K562 (cell line): ENCODE results near the gene JMJD1C. TPM values are rescaled to one million over a fixed set of nuclear protein-coding genes. Genes with fewer than 3 reads are reported as not detected.

Experiments
- CBX3 ChIP-seq, 2 experiments: IDR thresholded peaks; 1 replicate in 1 of 2; 2 replicates in 1 of 2; pipeline ENCODE4 v1.6.1; 2012; ENCODE audit warnings: inconsistent platforms in 2 of 2, low read length in 2 of 2, borderline replicate concordance in 1 of 2, control low read depth in 1 of 2
- CHD2 ChIP-seq: IDR thresholded peaks from 2 replicates; pipeline ENCODE4 v1.6.1; 2011; ENCODE audit warnings: low read depth, low read length
- ETV6 ChIP-seq, 3 experiments: fragments of 150-350 bp in 1 of 3; sonication (generic) in 1 of 3; formaldehyde crosslinking in 1 of 3; IDR thresholded peaks; 2 replicates each; pipeline versions ENCODE4 v1.6.1 to v1.8.0; 2014 to 2022; ENCODE audit warnings: borderline replicate concordance in 2 of 3, low read depth in 2 of 3, antibody characterized with exemption in 1 of 3, low read length in 1 of 3, mild to moderate bottlenecking in 1 of 3, missing genetic modification reagents in 1 of 3
- GABPB2 ChIP-seq: fragments of 250-450 bp; sonication (Bioruptor Pico); conservative IDR thresholded peaks from 2 replicates; pipeline ENCODE4 v1.5.1; 2021; ENCODE audit warnings: mild to moderate bottlenecking
- GTF2F1 ChIP-seq: IDR thresholded peaks from 2 replicates; pipeline ENCODE4 v1.6.1; 2011; ENCODE audit warnings: low read depth, low read length, improper control_type of control experiment
- HDAC1 ChIP-seq, 2 experiments: fragments of 450-650 bp; IDR thresholded peaks; 2 replicates each; pipeline ENCODE4 v1.6.1; 2016 to 2017; ENCODE audit warnings: inconsistent platforms in 1 of 2, mild to moderate bottlenecking in 1 of 2, moderate library complexity in 1 of 2
- RHOXF2B ChIP-seq: fragments of 250-450 bp; sonication (Bioruptor Pico); conservative IDR thresholded peaks from 2 replicates; pipeline ENCODE4 v1.5.1; 2021
- SLC30A9 ChIP-seq: fragments of 250-450 bp; sonication (Bioruptor Pico); IDR thresholded peaks from 2 replicates; pipeline ENCODE4 v1.8.0; 2022; ENCODE audit warnings: mild to moderate bottlenecking, moderate library complexity
- SUPT5H ChIP-seq: fragments of 450-650 bp; IDR thresholded peaks from 2 replicates; pipeline ENCODE4 v1.6.1; 2016
- TAF7 ChIP-seq: fragments of 450-650 bp; IDR thresholded peaks from 2 replicates; pipeline ENCODE4 v1.6.1; 2016; ENCODE audit warnings: missing genetic modification characterization, missing compliant biosample characterization
- TCF3 ChIP-seq: sonication (generic); formaldehyde crosslinking; IDR thresholded peaks from 2 replicates; pipeline ENCODE4 v1.4.0; 2020; ENCODE audit warnings: mild to moderate bottlenecking, missing genetic modification reagents
- ZNF184 ChIP-seq: sonication (generic); formaldehyde crosslinking; IDR thresholded peaks from 2 replicates; pipeline ENCODE4 v1.5.0; 2020; ENCODE audit warnings: missing genetic modification reagents
- ZNF41 ChIP-seq: fragments of 250-450 bp; sonication (Bioruptor Pico); conservative IDR thresholded peaks from 2 replicates; pipeline ENCODE4 v1.4.0; 2020; ENCODE audit warnings: mild to moderate bottlenecking
- ZNF655 ChIP-seq: fragments of 250-450 bp; sonication (Bioruptor Pico); IDR thresholded peaks from 2 replicates; pipeline ENCODE4 v1.5.0; 2021
- polyA plus RNA-seq, 8 experiments: library from polyadenylated mRNA; depleted of rRNA in 4 of 8; stranded (reverse) in 5 of 8; unstranded in 3 of 8; fragments of >200 nt; fragmentation: Nextera tagmentation in 2 of 8; fragmentation: Illumina TruSeq in 1 of 8; extraction: Ambion mirVana in 2 of 8; extraction: Trizol in 1 of 8; gene quantifications; 2 replicates each; pipeline versions ENCODE4 v1.2.1 to v1.2.3, GENCODE V29; 2011 to 2014; ENCODE audit warnings: inconsistent platforms in 1 of 8, missing spikeins in 1 of 8
- total RNA-seq, 7 experiments: library from RNA; depleted of rRNA in 6 of 7; stranded (reverse); fragments of >200 nt in 6 of 7; fragmentation: Illumina TruSeq in 2 of 7; extraction: Trizol in 2 of 7; gene quantifications; 2 replicates each; pipeline versions ENCODE4 v1.2.1 to v1.2.3, GENCODE V29; 2011 to 2021; ENCODE audit warnings: low replicate concordance in 1 of 7
- TF ChIP-seq, protein P1 (sequence below): fragments of 250-450 bp; sonication (Bioruptor Pico); IDR thresholded peaks from 2 replicates; pipeline ENCODE4 v1.9.0; 2021; ENCODE audit warnings: mild to moderate bottlenecking
- TF ChIP-seq, protein P2 (sequence below): fragments of 450-650 bp; IDR thresholded peaks from 2 replicates; pipeline ENCODE4 v1.6.1; 2018; ENCODE audit warnings: mild to moderate bottlenecking, low read depth; ENCODE audit not compliant: partially characterized antibody
- TF ChIP-seq, protein P3 (sequence below): fragments of 250-450 bp; sonication (Bioruptor Pico); IDR thresholded peaks from 2 replicates; pipeline ENCODE4 v1.6.1; 2021; ENCODE audit warnings: mild to moderate bottlenecking
- TF ChIP-seq, protein P4 (sequence below): IDR thresholded peaks from 2 replicates; pipeline ENCODE4 v1.6.1; 2012; ENCODE audit warnings: low read depth, low read length, improper control_type of control experiment, borderline replicate concordance
- TF ChIP-seq, protein P5 (sequence below): fragments of 250-450 bp; sonication (Bioruptor Pico); IDR thresholded peaks from 2 replicates; pipeline ENCODE4 v1.4.0; 2020; ENCODE audit warnings: mild to moderate bottlenecking, moderate library complexity, borderline replicate concordance

Gene JMJD1C
- total and polyA plus RNA-seq, 9 of the 15 experiments (the other 6 are each of a cell fraction or from before 2014, with no cell fraction given) = 25.3 to 68.0 (median 47.2) TPM

- TF ChIP-seq HDAC1 (IDR thresholded peaks at IDR 0.05) = peak in 1 of 2 experiments; percentile 96; a peak in 2 of 4 replicates
- peak; percentile 58 for TF ChIP-seq TCF3 (CRISPR knock-in tag)
- TF ChIP-seq GABPB2 (CRISPR knock-in tag) = 0 out of 2 replicates have a peak, but pooled peaks have one; percentile 24
- peak; percentile 88 for TF ChIP-seq TAF7 (tag)
- no peak for TF ChIP-seq ZNF184 (CRISPR knock-in tag)
- TF ChIP-seq ETV6 (IDR thresholded peaks at IDR 0.05; ENCODE audit: borderline replicate concordance in 1 of 2, low read depth in 2 of 2, low read length in 1 of 2) = no peak
- TF ChIP-seq ETV6 (CRISPR knock-in tag; IDR thresholded peaks at IDR 0.05; ENCODE audit: borderline replicate concordance) = no peak
- TF ChIP-seq, protein P1, sequence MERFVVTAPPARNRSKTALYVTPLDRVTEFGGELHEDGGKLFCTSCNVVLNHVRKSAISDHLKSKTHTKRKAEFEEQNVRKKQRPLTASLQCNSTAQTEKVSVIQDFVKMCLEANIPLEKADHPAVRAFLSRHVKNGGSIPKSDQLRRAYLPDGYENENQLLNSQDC (CRISPR knock-in tag) = peak; percentile 75; the same call in 1 of the 2 replicates
- TF ChIP-seq, protein P2, sequence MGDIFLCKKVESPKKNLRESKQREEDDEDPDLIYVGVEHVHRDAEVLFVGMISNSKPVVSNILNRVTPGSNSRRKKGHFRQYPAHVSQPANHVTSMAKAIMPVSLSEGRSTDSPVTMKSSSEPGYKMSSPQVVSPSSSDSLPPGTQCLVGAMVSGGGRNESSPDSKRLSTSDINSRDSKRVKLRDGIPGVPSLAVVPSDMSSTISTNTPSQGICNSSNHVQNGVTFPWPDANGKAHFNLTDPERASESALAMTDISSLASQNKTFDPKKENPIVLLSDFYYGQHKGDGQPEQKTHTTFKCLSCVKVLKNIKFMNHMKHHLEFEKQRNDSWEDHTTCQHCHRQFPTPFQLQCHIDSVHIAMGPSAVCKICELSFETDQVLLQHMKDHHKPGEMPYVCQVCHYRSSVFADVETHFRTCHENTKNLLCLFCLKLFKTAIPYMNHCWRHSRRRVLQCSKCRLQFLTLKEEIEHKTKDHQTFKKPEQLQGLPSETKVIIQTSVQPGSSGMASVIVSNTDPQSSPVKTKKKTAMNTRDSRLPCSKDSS = no peak
- TF ChIP-seq ZNF41 (CRISPR knock-in tag) = no peak
- peak; percentile 85; the same call in 1 of the 2 replicates for TF ChIP-seq GTF2F1
- TF ChIP-seq, protein P3, sequence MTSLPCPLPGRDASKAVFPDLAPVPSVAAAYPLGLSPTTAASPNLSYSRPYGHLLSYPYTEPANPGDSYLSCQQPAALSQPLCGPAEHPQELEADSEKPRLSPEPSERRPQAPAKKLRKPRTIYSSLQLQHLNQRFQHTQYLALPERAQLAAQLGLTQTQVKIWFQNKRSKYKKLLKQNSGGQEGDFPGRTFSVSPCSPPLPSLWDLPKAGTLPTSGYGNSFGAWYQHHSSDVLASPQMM (CRISPR knock-in tag) = no peak
- TF ChIP-seq, protein P4, sequence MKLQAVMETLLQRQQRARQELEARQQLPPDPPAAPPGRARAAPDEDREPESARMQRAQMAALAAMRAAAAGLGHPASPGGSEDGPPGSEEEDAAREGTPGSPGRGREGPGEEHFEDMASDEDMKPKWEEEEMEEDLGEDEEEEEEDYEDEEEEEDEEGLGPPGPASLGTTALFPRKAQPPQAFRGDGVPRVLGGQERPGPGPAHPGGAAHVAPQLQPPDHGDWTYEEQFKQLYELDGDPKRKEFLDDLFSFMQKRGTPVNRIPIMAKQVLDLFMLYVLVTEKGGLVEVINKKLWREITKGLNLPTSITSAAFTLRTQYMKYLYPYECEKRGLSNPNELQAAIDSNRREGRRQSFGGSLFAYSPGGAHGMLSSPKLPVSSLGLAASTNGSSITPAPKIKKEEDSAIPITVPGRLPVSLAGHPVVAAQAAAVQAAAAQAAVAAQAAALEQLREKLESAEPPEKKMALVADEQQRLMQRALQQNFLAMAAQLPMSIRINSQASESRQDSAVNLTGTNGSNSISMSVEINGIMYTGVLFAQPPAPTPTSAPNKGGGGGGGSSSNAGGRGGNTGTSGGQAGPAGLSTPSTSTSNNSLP = 0 out of 2 replicates have a peak, but pooled peaks have one; percentile 23
- TF ChIP-seq SUPT5H = peak; percentile 97
- TF ChIP-seq CHD2 = no peak
- peak in 1 of 2 experiments; percentile 80; a peak in 2 of 3 replicates for TF ChIP-seq CBX3 (IDR thresholded peaks at IDR 0.05; ENCODE audit: borderline replicate concordance in 1 of 2, low read length in 2 of 2)
- no peak for TF ChIP-seq RHOXF2B (CRISPR knock-in tag)
- no peak for TF ChIP-seq ZNF655 (CRISPR knock-in tag)
- TF ChIP-seq, protein P5, sequence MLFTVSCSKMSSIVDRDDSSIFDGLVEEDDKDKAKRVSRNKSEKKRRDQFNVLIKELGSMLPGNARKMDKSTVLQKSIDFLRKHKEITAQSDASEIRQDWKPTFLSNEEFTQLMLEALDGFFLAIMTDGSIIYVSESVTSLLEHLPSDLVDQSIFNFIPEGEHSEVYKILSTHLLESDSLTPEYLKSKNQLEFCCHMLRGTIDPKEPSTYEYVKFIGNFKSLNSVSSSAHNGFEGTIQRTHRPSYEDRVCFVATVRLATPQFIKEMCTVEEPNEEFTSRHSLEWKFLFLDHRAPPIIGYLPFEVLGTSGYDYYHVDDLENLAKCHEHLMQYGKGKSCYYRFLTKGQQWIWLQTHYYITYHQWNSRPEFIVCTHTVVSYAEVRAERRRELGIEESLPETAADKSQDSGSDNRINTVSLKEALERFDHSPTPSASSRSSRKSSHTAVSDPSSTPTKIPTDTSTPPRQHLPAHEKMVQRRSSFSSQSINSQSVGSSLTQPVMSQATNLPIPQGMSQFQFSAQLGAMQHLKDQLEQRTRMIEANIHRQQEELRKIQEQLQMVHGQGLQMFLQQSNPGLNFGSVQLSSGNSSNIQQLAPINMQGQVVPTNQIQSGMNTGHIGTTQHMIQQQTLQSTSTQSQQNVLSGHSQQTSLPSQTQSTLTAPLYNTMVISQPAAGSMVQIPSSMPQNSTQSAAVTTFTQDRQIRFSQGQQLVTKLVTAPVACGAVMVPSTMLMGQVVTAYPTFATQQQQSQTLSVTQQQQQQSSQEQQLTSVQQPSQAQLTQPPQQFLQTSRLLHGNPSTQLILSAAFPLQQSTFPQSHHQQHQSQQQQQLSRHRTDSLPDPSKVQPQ (CRISPR knock-in tag) = no peak
- no peak for TF ChIP-seq SLC30A9 (CRISPR knock-in tag)
Measured at GRCh38 chr10:63268798-63269503, 196.8 kb downstream of the JMJD1C start (continued).
